Panc1 (cell line): ENCODE data around the gene AQP5.

Experiments
- POLR2AphosphoS5 ChIP-seq: IDR thresholded peaks from 2 replicates; pipeline ENCODE4 v1.6.1; 2012; ENCODE audit warnings: mild to moderate bottlenecking, low read depth, low read length, moderate library complexity
- REST ChIP-seq, 2 experiments: IDR thresholded peaks; 2 replicates each; pipeline ENCODE4 v1.6.1; 2011 to 2012; ENCODE audit warnings: low read depth in 2 of 2, control low read depth in 1 of 2, low read length in 1 of 2, mild to moderate bottlenecking in 1 of 2, moderate library complexity in 1 of 2; ENCODE audit not compliant: insufficient read depth in 1 of 2
- TCF7L2 ChIP-seq: IDR thresholded peaks from 2 replicates; pipeline ENCODE4 v1.6.1; 2011; ENCODE audit warnings: mild to moderate bottlenecking, low read depth, low read length, inconsistent platforms

DNA sequence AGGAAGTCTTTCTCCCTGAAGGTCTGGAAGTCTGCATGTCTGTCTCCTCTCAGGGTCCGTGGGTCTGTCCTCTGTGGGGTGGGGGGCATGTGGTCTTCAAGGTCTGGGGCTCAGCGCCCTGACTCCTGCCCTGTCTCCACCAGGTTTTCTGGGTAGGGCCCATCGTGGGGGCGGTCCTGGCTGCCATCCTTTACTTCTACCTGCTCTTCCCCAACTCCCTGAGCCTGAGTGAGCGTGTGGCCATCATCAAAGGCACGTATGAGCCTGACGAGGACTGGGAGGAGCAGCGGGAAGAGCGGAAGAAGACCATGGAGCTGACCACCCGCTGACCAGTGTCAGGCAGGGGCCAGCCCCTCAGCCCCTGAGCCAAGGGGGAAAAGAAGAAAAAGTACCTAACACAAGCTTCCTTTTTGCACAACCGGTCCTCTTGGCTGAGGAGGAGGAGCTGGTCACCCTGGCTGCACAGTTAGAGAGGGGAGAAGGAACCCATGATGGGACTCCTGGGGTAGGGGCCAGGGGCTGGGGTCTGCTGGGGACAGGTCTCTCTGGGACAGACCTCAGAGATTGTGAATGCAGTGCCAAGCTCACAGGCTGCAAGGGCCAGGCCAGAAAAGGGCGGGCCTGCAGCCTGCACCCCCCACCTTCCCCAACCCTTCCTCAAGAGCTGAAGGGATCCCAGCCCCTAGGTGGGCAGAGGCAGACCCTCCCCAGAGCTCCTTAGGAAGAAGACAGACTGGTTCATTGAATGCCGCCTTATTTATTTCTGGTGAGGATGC, 3.4 kb downstream of the AQP5 start:
- TF ChIP-seq REST (IDR thresholded peaks at IDR 0.05; ENCODE audit: insufficient read depth in 1 of 2, low read depth in 2 of 2, low read length in 1 of 2) (no peak), TCF7L2 (no peak), POLR2AphosphoS5 (no peak)
